CD4-positive, alpha-beta memory T cell (primary cell): ENCODE measurements around the gene ALKBH4. TPM values are rescaled to one million over a fixed set of nuclear protein-coding genes. Genes with fewer than 3 reads are reported as not detected.

Experiments
- CTCF ChIA-PET: fragments of 350-600 bp; sonication (Branson Sonifier 250); formaldehyde crosslinking; loops from one replicate; lab custom pipeline; 2021; ENCODE audit warnings: inconsistent platforms; ENCODE audit not compliant: partially characterized antibody; lab: Charles Lee
- POLR2A ChIA-PET: fragments of 350-600 bp; sonication (Branson Sonifier 250); formaldehyde crosslinking; loops from one replicate; lab custom pipeline; 2021; ENCODE audit not compliant: partially characterized antibody; lab: Charles Lee
- DNase-seq, 5 donors: peaks; one replicate each; pipeline versions ENCODE4 v3.0.0 to v3.0.0-alpha.2; 2020 to 2022; ENCODE audit warnings: mixed read lengths in 1 of 5
- H3K27ac ChIP-seq: one replicate; pipeline ENCODE4 v1.7.0; 2013; ENCODE audit warnings: low read depth, low read length
- H3K27me3 ChIP-seq: 2 replicates; pipeline ENCODE4 v1.7.0; 2013; ENCODE audit warnings: mild to moderate bottlenecking, low read length, moderate library complexity; ENCODE audit not compliant: insufficient read depth
- H3K36me3 ChIP-seq: 2 replicates; pipeline ENCODE4 v1.7.0; 2013; ENCODE audit warnings: mild to moderate bottlenecking, low read length, moderate library complexity; ENCODE audit not compliant: insufficient read depth
- H3K4me1 ChIP-seq: 2 replicates; pipeline ENCODE4 v1.7.0; 2013; ENCODE audit warnings: mild to moderate bottlenecking, low read length, moderate library complexity; ENCODE audit not compliant: insufficient read depth
- H3K4me3 ChIP-seq, 2 donors: one replicate each; pipeline ENCODE4 v1.7.0; 2013; ENCODE audit warnings: low read length in 2 of 2, mild to moderate bottlenecking in 1 of 2
- H3K9me3 ChIP-seq, 2 donors: one replicate each; pipeline ENCODE4 v1.7.0; 2013; ENCODE audit warnings: low read length in 2 of 2, control low read depth in 1 of 2; ENCODE audit not compliant: control insufficient read depth in 1 of 2
- H3K27ac Mint-ChIP-seq, 7 donors: one replicate each; pipeline ENCODE4 v1.8.0; 2020 to 2021; ENCODE audit warnings: mixed read lengths in 7 of 7, mild to moderate bottlenecking in 6 of 7, inconsistent platforms in 3 of 7, moderate library complexity in 3 of 7
- H3K27me3 Mint-ChIP-seq, 2 donors: one replicate each; pipeline ENCODE4 v1.8.0; 2020 to 2021; ENCODE audit warnings: mixed read lengths in 2 of 2
- H3K36me3 Mint-ChIP-seq, 2 donors: one replicate each; pipeline ENCODE4 v1.8.0; 2020 to 2021; ENCODE audit warnings: mixed read lengths in 2 of 2, inconsistent platforms in 1 of 2, mild to moderate bottlenecking in 1 of 2
- H3K4me1 Mint-ChIP-seq, 4 donors: one replicate each; pipeline ENCODE4 v1.8.0; 2020 to 2021; ENCODE audit warnings: mixed read lengths in 4 of 4, mild to moderate bottlenecking in 1 of 4
- H3K4me3 Mint-ChIP-seq, 8 donors: one replicate each; pipeline ENCODE4 v1.8.0; 2020 to 2021; ENCODE audit warnings: mixed read lengths in 8 of 8, mild to moderate bottlenecking in 7 of 8, moderate library complexity in 6 of 8, inconsistent platforms in 3 of 8
- H3K9me3 Mint-ChIP-seq, 8 donors: one replicate each; pipeline ENCODE4 v1.8.0; 2020 to 2021; ENCODE audit warnings: mixed read lengths in 8 of 8, mild to moderate bottlenecking in 5 of 8, inconsistent platforms in 3 of 8, moderate library complexity in 1 of 8
- intact Hi-C: fragments of 100-400 bp; cut with micrococcal nuclease; formaldehyde crosslinking; loops from one replicate; pipeline ENCODE4 v1.15.1; 2023
- polyA plus RNA-seq, 2 donors: library from polyadenylated mRNA; unstranded; fragments of 300-500 nt; fragmentation: Illumina TruSeq; gene quantifications; one replicate each; pipeline ENCODE4 v1.2.3, GENCODE V29; 2021
- total RNA-seq, 2 experiments: library from RNA; stranded (reverse); gene quantifications; one replicate each; pipeline ENCODE4 v1.2.3, GENCODE V29; 2021

The ALKBH4 gene
- total and polyA plus RNA-seq, 4 experiments from 2014 or later, result 11.8 to 16.6 (median 13.8) TPM

GRCh38 chr7:102468478-102469350 is 4.1 kb upstream of the ALKBH4 start:
- peaks cover 6 to 32% (median 20%) of the 10 kb centered on the region in 4 donors for H3K4me1 Mint-ChIP-seq
- H3K27me3 Mint-ChIP-seq, result no peaks in the 10 kb centered on the region
- Histone ChIP-seq H3K36me3 (peaks cover 19% of the 10 kb centered on the region), H3K4me1 (peaks cover 19% of the 10 kb centered on the region), H3K4me3 (no peak overlapping the region), H3K9me3 (no peaks in the 10 kb centered on the region), H3K27ac (no peak overlapping the region), H3K27me3 (no peaks in the 10 kb centered on the region)
- H3K36me3 Mint-ChIP-seq, result peaks cover 4 to 25% of the 10 kb centered on the region in 2 donors
- H3K27ac Mint-ChIP-seq, result peak overlapping the region in 1 of 7 donors; percentile 58
- intact Hi-C loops, result no loop called here
- CTCF ChIA-PET, result interaction anchor here (1.6 to 5.6 kb wide), 3 partner anchors 19 to 65 kb away, joined by 7 to 36 read pairs (median 26); no protein-coding TSS in a partner anchor
- DNase-seq, result no peak
- POLR2A ChIA-PET, result interaction anchor here (1.0 kb wide), 1 partner anchor 53 kb away, joined by 3 read pairs; no protein-coding TSS in a partner anchor
- no peaks in the 10 kb centered on the region for H3K9me3 Mint-ChIP-seq
- H3K4me3 Mint-ChIP-seq, result no peak overlapping the region

- no peak for DNase-seq
- H3K27me3 Mint-ChIP-seq, result no peaks in the 10 kb centered on the region
These were observed 3.2 kb upstream of the ALKBH4 start for GRCh38 chr7:102467581-102468477.

GRCh38 chr7:102466097-102466496 is 1.4 kb upstream of the ALKBH4 start:
- Mint-ChIP-seq H3K9me3 (no peaks in the 10 kb centered on the region), H3K4me1 (peaks cover 8 to 48% (median 27%) of the 10 kb centered on the region in 4 donors), H3K4me3 (peak overlapping the region; percentile 83 to 94 (median 91)), H3K27ac (peak overlapping the region in 5 of 7 donors; percentile 8 to 80 (median 60)), H3K27me3 (no peaks in the 10 kb centered on the region), H3K36me3 (peaks cover 4 to 13% of the 10 kb centered on the region in 2 donors)
- H3K4me3 ChIP-seq, result no peak overlapping the region
- peaks cover 10% of the 10 kb centered on the region for H3K36me3 ChIP-seq
- CTCF ChIA-PET, result interaction anchor here (0.9 to 5.6 kb wide), 11 partner anchors 16 to 80 kb away, joined by 3 to 36 read pairs (median 6); partner anchors contain the start of gene PRKRIP1
- POLR2A ChIA-PET, result interaction anchor here (0.8 to 4.0 kb wide), 9 partner anchors 18 to 70 kb away, joined by 3 to 27 read pairs (median 9); partner anchors contain the start of genes ORAI2 and PRKRIP1
- peaks cover 30% of the 10 kb centered on the region for H3K4me1 ChIP-seq
- no peaks in the 10 kb centered on the region for H3K9me3 ChIP-seq
- DNase-seq, result no peak
- no peaks in the 10 kb centered on the region for H3K27me3 ChIP-seq
- no peak overlapping the region for H3K27ac ChIP-seq
- intact Hi-C loops, result no loop called here

More at GRCh38 chr7:102467581-102468477, 3.2 kb upstream of the ALKBH4 start:
- Histone ChIP-seq H3K36me3 (peaks cover 11% of the 10 kb centered on the region), H3K27me3 (no peaks in the 10 kb centered on the region), H3K4me3 (no peak overlapping the region), H3K4me1 (peaks cover 27% of the 10 kb centered on the region), H3K27ac (no peak overlapping the region), H3K9me3 (no peaks in the 10 kb centered on the region)
- H3K36me3 Mint-ChIP-seq, result peaks cover 4 to 20% of the 10 kb centered on the region in 2 donors
- peak overlapping the region in 1 of 8 donors; percentile 21 for H3K4me3 Mint-ChIP-seq
- ChIA-PET POLR2A (interaction anchor here (0.8 to 2.5 kb wide), 4 partner anchors 52 to 72 kb away, joined by 3 to 13 read pairs (median 4); partner anchors contain the start of gene PRKRIP1), CTCF (interaction anchor here (1.1 to 5.6 kb wide), 7 partner anchors 12 to 64 kb away, joined by 3 to 36 read pairs (median 9); no protein-coding TSS in a partner anchor)
- H3K4me1 Mint-ChIP-seq, result peaks cover 6 to 35% (median 23%) of the 10 kb centered on the region in 4 donors
- intact Hi-C loops, result no loop called here
- no peaks in the 10 kb centered on the region for H3K9me3 Mint-ChIP-seq
- H3K27ac Mint-ChIP-seq, result peak overlapping the region in 1 of 7 donors; percentile 79

- Histone ChIP-seq H3K27me3 (no peaks in the 10 kb centered on the region), H3K4me3 (peak overlapping the region; percentile 93 to 94), H3K4me1 (peaks cover 30% of the 10 kb centered on the region), H3K36me3 (no peaks in the 10 kb centered on the region), H3K27ac (peak overlapping the region; percentile 85), H3K9me3 (no peaks in the 10 kb centered on the region)
- intact Hi-C loops, result loop anchor here (1.0 to 5.0 kb wide), 5 partner anchors 33 to 177 kb away; partner anchors contain the start of genes PRKRIP1 and SH2B2
- H3K27me3 Mint-ChIP-seq, result no peaks in the 10 kb centered on the region
- ChIA-PET POLR2A (interaction anchor here (0.7 to 4.0 kb wide), 9 partner anchors 8 to 68 kb away, joined by 3 to 27 read pairs (median 9); partner anchors contain the start of genes ORAI2 and PRKRIP1), CTCF (interaction anchor here (0.5 to 5.6 kb wide), 8 partner anchors 12 to 1386 kb away, joined by 3 to 36 read pairs (median 6); partner anchors contain the start of gene PRKRIP1)
- H3K36me3 Mint-ChIP-seq, result peaks cover 7 to 15% of the 10 kb centered on the region in 2 donors
- H3K4me3 Mint-ChIP-seq, result peak overlapping the region; percentile 90 to 94 (median 92)
- no peak for DNase-seq
- no peaks in the 10 kb centered on the region for H3K9me3 Mint-ChIP-seq
- H3K4me1 Mint-ChIP-seq, result peaks cover 11 to 54% (median 28%) of the 10 kb centered on the region in 4 donors
- H3K27ac Mint-ChIP-seq, result peak overlapping the region; percentile 78 to 93 (median 88)
These were observed 654 bp downstream of the ALKBH4 start for GRCh38 chr7:102463841-102464576.

GRCh38 chr7:102460467-102460866 is 4.2 kb downstream of the ALKBH4 start:
- ChIA-PET CTCF (interaction anchor here (1.5 kb wide), 2 partner anchors 10 to 55 kb away, joined by 4 read pairs; no protein-coding TSS in a partner anchor), POLR2A (interaction anchor here (1.3 to 1.7 kb wide), 2 partner anchors 28 to 45 kb away, joined by 3 to 4 read pairs; no protein-coding TSS in a partner anchor)
- DNase-seq, result no peak
- Mint-ChIP-seq H3K27ac (peak overlapping the region in 3 of 7 donors; percentile 65 to 85 (median 73)), H3K4me1 (peaks cover 6 to 35% (median 15%) of the 10 kb centered on the region in 4 donors), H3K27me3 (no peaks in the 10 kb centered on the region), H3K9me3 (no peaks in the 10 kb centered on the region), H3K4me3 (no peak overlapping the region), H3K36me3 (peaks cover 3 to 17% of the 10 kb centered on the region in 2 donors)
- H3K4me1 ChIP-seq, result peaks cover 19% of the 10 kb centered on the region
- intact Hi-C loops, result loop anchor here (5.0 kb wide), 1 partner anchor 173 kb away; the partner anchor contains the start of gene SH2B2
- H3K27ac ChIP-seq, result no peak overlapping the region
- no peak overlapping the region for H3K4me3 ChIP-seq
- no peaks in the 10 kb centered on the region for H3K9me3 ChIP-seq
- no peaks in the 10 kb centered on the region for H3K27me3 ChIP-seq
- H3K36me3 ChIP-seq, result peaks cover 16% of the 10 kb centered on the region
